IMR-90 (cell line): ENCODE measurements around the gene RAB3GAP2. TPM values are rescaled to one million over a fixed set of nuclear protein-coding genes. Genes with fewer than 3 reads are reported as not detected.
"Not testable (repeated sequence)": the region's sequence is repeated elsewhere in the genome, so short reads cannot be mapped to it uniquely, and the experiment has no call there.

Source experiments
- ATAC-seq: fragments of 200-7000 bp; cut with Tn5 transposase; 2 replicates; pipeline ENCODE4 v1.9.1; 2020; ENCODE audit warnings: low read depth, mild to moderate bottlenecking, moderate library complexity
- BruUV-seq: library from RNA; stranded (reverse); fragments of 400-500 nt; replicated peaks from 2 replicates; lab custom pipeline; 2021; lab: Mats Ljungman, UMichigan
- CTCF ChIA-PET: fragments of 300-600 bp; formaldehyde crosslinking; extraction: SDS; loops from one replicate; lab custom pipeline; 2021; ENCODE audit warnings: antibody characterized with exemption; lab: Yijun Ruan, JAX
- POLR2A ChIA-PET: fragments of 300-600 bp; sonication (Branson Sonifier 250); formaldehyde crosslinking; loops from one replicate; lab custom pipeline; 2022; ENCODE audit warnings: antibody characterized with exemption; ENCODE audit not compliant: unreplicated experiment; lab: Charles Lee
- DNase-seq: peaks from one replicate; pipeline ENCODE4 v3.0.0; 2013
- H2AFZ ChIP-seq: replicated peaks from 2 replicates; pipeline ENCODE3; 2013; ENCODE audit warnings: low read length, mild to moderate bottlenecking; ENCODE audit not compliant: poor library complexity
- H2AK5ac ChIP-seq: 2 replicates; pipeline ENCODE4 v1.6.1; 2013; ENCODE audit warnings: low read depth, low read length, inconsistent platforms
- H2AK9ac ChIP-seq: replicated peaks from 2 replicates; pipeline ENCODE3; 2013; ENCODE audit warnings: mild to moderate bottlenecking, low read depth, low read length, moderate library complexity; ENCODE audit not compliant: poor library complexity
- H2BK120ac ChIP-seq: 2 replicates; pipeline ENCODE4 v1.6.1; 2013; ENCODE audit warnings: low read depth, low read length, inconsistent platforms
- H2BK15ac ChIP-seq: 3 replicates; pipeline ENCODE4 v1.6.1; 2013; ENCODE audit warnings: low read depth, low read length, inconsistent platforms
- H2BK20ac ChIP-seq: 2 replicates; pipeline ENCODE4 v1.6.1; 2013; ENCODE audit warnings: low read depth, mild to moderate bottlenecking, inconsistent platforms, low read length, moderate library complexity
- H2BK5ac ChIP-seq: 2 replicates; pipeline ENCODE4 v1.6.1; 2013; ENCODE audit warnings: mild to moderate bottlenecking, low read depth, low read length, inconsistent platforms; ENCODE audit not compliant: poor library complexity, severe bottlenecking
- H3K14ac ChIP-seq: replicated peaks from 2 replicates; pipeline ENCODE4 v1.6.1; 2013; ENCODE audit warnings: low read depth, low read length, inconsistent platforms
- H3K18ac ChIP-seq: 2 replicates; pipeline ENCODE4 v1.6.1; 2013; ENCODE audit warnings: low read depth, low read length, control low read depth
- H3K23ac ChIP-seq: 2 replicates; pipeline ENCODE4 v1.6.1; 2013; ENCODE audit warnings: low read depth, low read length, inconsistent platforms
- H3K27ac ChIP-seq: 2 replicates; pipeline ENCODE4 v1.5.1; 2013; ENCODE audit warnings: mild to moderate bottlenecking, control low read depth, low read length; ENCODE audit not compliant: insufficient read depth
- H3K27me3 ChIP-seq: 2 replicates; pipeline ENCODE4 v1.6.1; 2013; ENCODE audit warnings: low read length; ENCODE audit not compliant: control insufficient read depth, insufficient read depth
- H3K36me3 ChIP-seq: 2 replicates; pipeline ENCODE4 v1.6.1; 2013; ENCODE audit warnings: low read length, mixed read lengths; ENCODE audit not compliant: control insufficient read depth, insufficient read depth
- H3K4ac ChIP-seq: 2 replicates; pipeline ENCODE4 v1.6.1; 2013; ENCODE audit warnings: low read depth, low read length, inconsistent platforms
- H3K4me1 ChIP-seq: 2 replicates; pipeline ENCODE4 v1.6.1; 2013; ENCODE audit warnings: low read length, mixed read lengths; ENCODE audit not compliant: control insufficient read depth, insufficient read depth
- H3K4me2 ChIP-seq: 2 replicates; pipeline ENCODE4 v1.6.1; 2013; ENCODE audit warnings: low read depth, mild to moderate bottlenecking, control low read depth, low read length, moderate library complexity
- H3K4me3 ChIP-seq: 2 replicates; pipeline ENCODE4 v1.5.1; 2013; ENCODE audit warnings: low read depth, mild to moderate bottlenecking, control low read depth, low read length, moderate library complexity; ENCODE audit not compliant: insufficient read depth
- H3K56ac ChIP-seq: 2 replicates; pipeline ENCODE4 v1.6.1; 2013; ENCODE audit warnings: low read length, inconsistent platforms; ENCODE audit not compliant: insufficient read depth; ENCODE audit errors: extremely low read depth
- H3K79me1 ChIP-seq, 2 experiments: 2 replicates each; pipeline ENCODE4 v1.6.1; 2013; ENCODE audit warnings: low read length in 2 of 2, inconsistent platforms in 1 of 2, low read depth in 1 of 2
- H3K9ac ChIP-seq: 2 replicates; pipeline ENCODE4 v1.6.1; 2013; ENCODE audit warnings: low read depth, low read length, control low read depth
- H3K9me1 ChIP-seq: 2 replicates; pipeline ENCODE4 v1.6.1; 2013; ENCODE audit warnings: low read length, inconsistent platforms; ENCODE audit not compliant: insufficient read depth
- H3K9me3 ChIP-seq: 2 replicates; pipeline ENCODE4 v1.6.1; 2013; ENCODE audit warnings: low read length; ENCODE audit not compliant: control insufficient read depth, insufficient read depth
- H4K20me1 ChIP-seq: 2 replicates; pipeline ENCODE4 v1.6.1; 2013; ENCODE audit warnings: low read length, inconsistent platforms; ENCODE audit not compliant: insufficient read depth
- H4K5ac ChIP-seq: 2 replicates; pipeline ENCODE4 v1.6.1; 2013; ENCODE audit warnings: mild to moderate bottlenecking, low read depth, low read length, control low read depth
- H4K8ac ChIP-seq, 2 experiments: 2 replicates each; pipeline ENCODE4 v1.6.1; 2013; ENCODE audit warnings: low read depth in 2 of 2, low read length in 2 of 2, control low read depth in 1 of 2, inconsistent platforms in 1 of 2
- H4K91ac ChIP-seq: 2 replicates; pipeline ENCODE4 v1.6.1; 2013; ENCODE audit warnings: low read depth, low read length, inconsistent platforms; ENCODE audit not compliant: insufficient read depth
- MAZ ChIP-seq: IDR thresholded peaks from 2 replicates; pipeline ENCODE4 v1.6.1; 2012; ENCODE audit warnings: low read depth, mild to moderate bottlenecking, low read length, improper control_type of control experiment, moderate library complexity, borderline replicate concordance
- RCOR1 ChIP-seq: IDR thresholded peaks from 2 replicates; pipeline ENCODE4 v1.6.1; 2012; ENCODE audit warnings: mild to moderate bottlenecking, low read length, improper control_type of control experiment; ENCODE audit not compliant: insufficient replicate concordance
- WGBS, 2 experiments: methylation state at CpG; one replicate each; pipeline versions ENCODE4 v1.1.5 to v1.1.7; 2013; ENCODE audit warnings: missing lambda C conversion rate in 2 of 2; ENCODE audit not compliant: insufficient read length in 1 of 2; ENCODE audit errors: extremely low coverage in 2 of 2; 5-methylcytosine and 5-hydroxymethylcytosine counted together
- dilution Hi-C: fragments of 300-500 bp; cut with HindIII; formaldehyde crosslinking; loops from one replicate; pipeline ENCODE4 v1.14.3; 2018; ENCODE audit warnings: low sequenced_read_pairs; ENCODE audit not compliant: unreplicated experiment
- in situ Hi-C: fragments of 300-500 bp; cut with MboI; formaldehyde crosslinking; loops from 3 replicates; pipeline ENCODE4 v1.14.3; 2019; ENCODE audit warnings: low sequenced_read_pairs, inconsistent platforms, mixed read lengths
- intact Hi-C: fragments of 100-400 bp; cut with micrococcal nuclease; formaldehyde crosslinking; loops from 2 replicates; pipeline ENCODE4 v1.10.0; 2022
- polyA plus RNA-seq, 3 experiments: library from polyadenylated mRNA; depleted of rRNA; stranded (reverse); fragments of >200 nt; gene quantifications; 2 replicates each; pipeline ENCODE4 v1.2.3, GENCODE V29; 2012; ENCODE audit warnings: low replicate concordance in 1 of 3
- total RNA-seq: library from RNA; depleted of rRNA; stranded (reverse); fragments of >200 nt; gene quantifications from 2 replicates; pipeline ENCODE4 v1.2.3, GENCODE V29; 2012
- TF ChIP-seq, protein P1 (sequence below): conservative IDR thresholded peaks from 2 replicates; pipeline ENCODE4 v1.5.1; 2012; ENCODE audit warnings: mild to moderate bottlenecking, low read depth, low read length, improper control_type of control experiment

Gene RAB3GAP2
- total and polyA plus RNA-seq, 2 of the 4 experiments (the other 2 are of a cell fraction) = 12.3 to 37.8 TPM

DNA sequence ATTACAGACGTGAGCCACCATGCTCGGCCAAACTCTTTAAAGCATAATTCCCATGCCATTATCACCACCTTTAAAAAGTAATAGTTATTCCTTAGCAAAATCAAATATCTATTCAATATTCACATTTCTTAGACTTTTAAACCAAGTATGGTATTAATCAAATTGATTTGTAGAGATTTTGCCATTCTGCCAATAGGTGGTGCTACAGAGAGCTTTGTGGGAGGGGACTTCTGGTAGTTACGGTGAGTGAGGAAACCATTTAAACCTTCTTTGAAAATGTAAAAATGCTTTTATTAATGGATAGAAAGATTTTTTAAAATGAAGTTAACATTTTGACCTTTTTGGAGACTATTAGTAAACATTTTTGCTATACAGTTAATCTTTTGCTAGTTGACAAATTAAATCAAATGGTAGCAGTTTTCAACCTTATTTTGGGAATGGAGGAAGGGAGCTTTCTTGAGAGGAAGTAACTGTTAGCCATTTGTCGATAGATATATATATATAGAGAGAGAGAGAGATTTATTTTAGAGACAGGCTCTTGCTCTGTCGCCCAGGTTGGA is 159.0 kb downstream of the RAB3GAP2 start:
- dilution Hi-C loops = no loop called here
- POLR2A ChIA-PET = no interaction called here
- 60% methylated on average over 1 of the region's 5 CpGs; no CpG with 5 or more reads in 1 of the 2 experiments for WGBS, 2 experiments

DNA sequence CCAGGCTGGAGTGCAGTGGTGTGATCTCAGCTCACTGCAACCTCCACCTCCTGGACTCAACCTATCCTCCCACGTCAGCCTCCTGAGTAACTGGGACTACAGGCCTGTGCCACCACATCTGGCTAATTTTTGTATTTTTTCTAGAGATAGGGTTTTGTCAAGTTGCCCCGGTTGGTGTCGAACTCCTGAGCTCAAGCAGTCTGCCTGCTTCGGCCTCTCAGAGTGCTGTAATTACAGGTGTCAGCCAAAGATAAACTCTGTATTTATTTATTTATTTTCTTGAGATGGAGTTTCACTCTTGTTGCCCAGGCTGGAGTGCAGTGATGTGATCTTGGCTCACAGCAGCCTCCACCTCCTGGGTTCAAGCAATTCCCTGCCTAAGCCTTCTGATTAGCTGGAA is 159.7 kb downstream of the RAB3GAP2 start:
- H3K4me2 ChIP-seq, H2BK5ac ChIP-seq, H3K14ac ChIP-seq, H2BK120ac ChIP-seq, H2BK20ac ChIP-seq, H3K4me3 ChIP-seq, H4K5ac ChIP-seq, H3K9ac ChIP-seq, H3K27me3 ChIP-seq, intact Hi-C loops, H4K8ac ChIP-seq, H3K27ac ChIP-seq, H3K9me3 ChIP-seq, H3K23ac ChIP-seq, BruUV-seq, H4K91ac ChIP-seq, H3K79me1 ChIP-seq, dilution Hi-C loops, POLR2A ChIA-PET, H2AK9ac ChIP-seq, H2AK5ac ChIP-seq, H3K4ac ChIP-seq, H4K20me1 ChIP-seq, H2AFZ ChIP-seq, DNase-seq, in situ Hi-C loops, H3K9me1 ChIP-seq, ATAC-seq, H3K18ac ChIP-seq, H3K4me1 ChIP-seq, H2BK15ac ChIP-seq, H3K56ac ChIP-seq: not testable (repeated sequence)
- no CpG with 5 or more reads among the region's 4 CpGs for WGBS, 2 experiments
- H3K36me3 ChIP-seq = peaks cover 29% of the 10 kb centered on the region
- CTCF ChIA-PET = interaction anchor here (0.6 to 1.4 kb wide), 3 partner anchors 11 to 66 kb away, joined by 3 to 5 read pairs (median 3); partner anchors contain the start of gene EPRS1

More for the DNA sequence above, 159.0 kb downstream of the RAB3GAP2 start:
- DNase-seq = peak; percentile 20
- no TSS peak for BruUV-seq
- Histone ChIP-seq H3K27me3 (no peaks in the 10 kb centered on the region), H3K18ac (no peak overlapping the region), H3K56ac (no peak overlapping the region), H3K79me1 (peaks cover 0 to 7% of the 10 kb centered on the region in 2 experiments; a peak in 2 of 4 replicates), H3K4ac (no peak overlapping the region), H3K27ac (no peak overlapping the region), H3K9ac (no peak overlapping the region), H4K8ac (no peak overlapping the region), H3K14ac (no peak overlapping the region), H2AK5ac (no peak overlapping the region), H2BK15ac (no peak overlapping the region), H3K9me3 (no peaks in the 10 kb centered on the region), H3K23ac (no peak overlapping the region), H2BK5ac (no peak overlapping the region), H4K5ac (no peak overlapping the region), H2BK120ac (no peak overlapping the region), H3K4me2 (no peak overlapping the region), H4K91ac (no peak overlapping the region), H3K4me3 (no peak overlapping the region), H3K36me3 (peaks cover 28% of the 10 kb centered on the region), H2AK9ac (no peak overlapping the region), H3K4me1 (no peaks in the 10 kb centered on the region), H2BK20ac (no peak overlapping the region), H4K20me1 (no peaks in the 10 kb centered on the region), H3K9me1 (peaks cover 4% of the 10 kb centered on the region; the same call in 1 of the 2 replicates), H2AFZ (no peak overlapping the region)
- ATAC-seq = no peak
- in situ Hi-C loops (no loop called here), intact Hi-C loops (no loop called here)
- CTCF ChIA-PET = interaction anchor here (0.7 to 1.4 kb wide), 2 partner anchors 11 to 208 kb away, joined by 3 to 5 read pairs; no protein-coding TSS in a partner anchor
- no peak for TF ChIP-seq RCOR1
- TF ChIP-seq MAZ = no peak
- TF ChIP-seq, protein P1, sequence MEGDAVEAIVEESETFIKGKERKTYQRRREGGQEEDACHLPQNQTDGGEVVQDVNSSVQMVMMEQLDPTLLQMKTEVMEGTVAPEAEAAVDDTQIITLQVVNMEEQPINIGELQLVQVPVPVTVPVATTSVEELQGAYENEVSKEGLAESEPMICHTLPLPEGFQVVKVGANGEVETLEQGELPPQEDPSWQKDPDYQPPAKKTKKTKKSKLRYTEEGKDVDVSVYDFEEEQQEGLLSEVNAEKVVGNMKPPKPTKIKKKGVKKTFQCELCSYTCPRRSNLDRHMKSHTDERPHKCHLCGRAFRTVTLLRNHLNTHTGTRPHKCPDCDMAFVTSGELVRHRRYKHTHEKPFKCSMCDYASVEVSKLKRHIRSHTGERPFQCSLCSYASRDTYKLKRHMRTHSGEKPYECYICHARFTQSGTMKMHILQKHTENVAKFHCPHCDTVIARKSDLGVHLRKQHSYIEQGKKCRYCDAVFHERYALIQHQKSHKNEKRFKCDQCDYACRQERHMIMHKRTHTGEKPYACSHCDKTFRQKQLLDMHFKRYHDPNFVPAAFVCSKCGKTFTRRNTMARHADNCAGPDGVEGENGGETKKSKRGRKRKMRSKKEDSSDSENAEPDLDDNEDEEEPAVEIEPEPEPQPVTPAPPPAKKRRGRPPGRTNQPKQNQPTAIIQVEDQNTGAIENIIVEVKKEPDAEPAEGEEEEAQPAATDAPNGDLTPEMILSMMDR = peak; percentile 40
